Subcutaneous abdominal adipose tissue (tissue), 5 donors: ENCODE results near the gene SDK2.

Experiments used
- H3K27ac ChIP-seq: one replicate; pipeline ENCODE4 v1.7.0; 2013; ENCODE audit warnings: low read depth, mild to moderate bottlenecking, inconsistent platforms, low read length, moderate library complexity
- H3K27me3 ChIP-seq, 5 donors: one replicate each; pipeline ENCODE4 v1.7.0; 2013; ENCODE audit warnings: low read length in 5 of 5, inconsistent platforms in 1 of 5; ENCODE audit not compliant: control insufficient read depth in 5 of 5, insufficient read depth in 4 of 5
- H3K36me3 ChIP-seq, 5 donors: one replicate each; pipeline ENCODE4 v1.7.0; 2013; ENCODE audit warnings: low read length in 5 of 5; ENCODE audit not compliant: control insufficient read depth in 5 of 5, insufficient read depth in 5 of 5
- H3K4me1 ChIP-seq, 5 donors: one replicate each; pipeline ENCODE4 v1.7.0; 2013; ENCODE audit warnings: low read length in 5 of 5, mild to moderate bottlenecking in 3 of 5, moderate library complexity in 1 of 5; ENCODE audit not compliant: control insufficient read depth in 5 of 5, insufficient read depth in 5 of 5
- H3K4me3 ChIP-seq, 5 donors: one replicate each; pipeline ENCODE4 v1.7.0; 2013; ENCODE audit warnings: low read length in 5 of 5, low read depth in 1 of 5
- H3K9ac ChIP-seq, 5 donors: one replicate each; pipeline ENCODE4 v1.7.0; 2013; ENCODE audit warnings: low read length in 5 of 5, mild to moderate bottlenecking in 4 of 5, moderate library complexity in 3 of 5
- H3K9me3 ChIP-seq, 5 donors: one replicate each; pipeline ENCODE4 v1.7.0; 2013; ENCODE audit warnings: low read length in 5 of 5; ENCODE audit not compliant: control insufficient read depth in 5 of 5
- donor health status: healthy.
- donor health status: healthy.
- donor health status: healthy.
- donor health status: healthy.
- donor health status: healthy.

SDK2 gene, protein sequence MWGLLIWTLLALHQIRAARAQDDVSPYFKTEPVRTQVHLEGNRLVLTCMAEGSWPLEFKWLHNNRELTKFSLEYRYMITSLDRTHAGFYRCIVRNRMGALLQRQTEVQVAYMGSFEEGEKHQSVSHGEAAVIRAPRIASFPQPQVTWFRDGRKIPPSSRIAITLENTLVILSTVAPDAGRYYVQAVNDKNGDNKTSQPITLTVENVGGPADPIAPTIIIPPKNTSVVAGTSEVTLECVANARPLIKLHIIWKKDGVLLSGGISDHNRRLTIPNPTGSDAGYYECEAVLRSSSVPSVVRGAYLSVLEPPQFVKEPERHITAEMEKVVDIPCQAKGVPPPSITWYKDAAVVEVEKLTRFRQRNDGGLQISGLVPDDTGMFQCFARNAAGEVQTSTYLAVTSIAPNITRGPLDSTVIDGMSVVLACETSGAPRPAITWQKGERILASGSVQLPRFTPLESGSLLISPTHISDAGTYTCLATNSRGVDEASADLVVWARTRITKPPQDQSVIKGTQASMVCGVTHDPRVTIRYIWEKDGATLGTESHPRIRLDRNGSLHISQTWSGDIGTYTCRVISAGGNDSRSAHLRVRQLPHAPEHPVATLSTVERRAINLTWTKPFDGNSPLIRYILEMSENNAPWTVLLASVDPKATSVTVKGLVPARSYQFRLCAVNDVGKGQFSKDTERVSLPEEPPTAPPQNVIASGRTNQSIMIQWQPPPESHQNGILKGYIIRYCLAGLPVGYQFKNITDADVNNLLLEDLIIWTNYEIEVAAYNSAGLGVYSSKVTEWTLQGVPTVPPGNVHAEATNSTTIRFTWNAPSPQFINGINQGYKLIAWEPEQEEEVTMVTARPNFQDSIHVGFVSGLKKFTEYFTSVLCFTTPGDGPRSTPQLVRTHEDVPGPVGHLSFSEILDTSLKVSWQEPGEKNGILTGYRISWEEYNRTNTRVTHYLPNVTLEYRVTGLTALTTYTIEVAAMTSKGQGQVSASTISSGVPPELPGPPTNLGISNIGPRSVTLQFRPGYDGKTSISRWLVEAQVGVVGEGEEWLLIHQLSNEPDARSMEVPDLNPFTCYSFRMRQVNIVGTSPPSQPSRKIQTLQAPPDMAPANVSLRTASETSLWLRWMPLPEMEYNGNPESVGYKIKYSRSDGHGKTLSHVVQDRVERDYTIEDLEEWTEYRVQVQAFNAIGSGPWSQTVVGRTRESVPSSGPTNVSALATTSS (N-terminal part only)

DNA sequence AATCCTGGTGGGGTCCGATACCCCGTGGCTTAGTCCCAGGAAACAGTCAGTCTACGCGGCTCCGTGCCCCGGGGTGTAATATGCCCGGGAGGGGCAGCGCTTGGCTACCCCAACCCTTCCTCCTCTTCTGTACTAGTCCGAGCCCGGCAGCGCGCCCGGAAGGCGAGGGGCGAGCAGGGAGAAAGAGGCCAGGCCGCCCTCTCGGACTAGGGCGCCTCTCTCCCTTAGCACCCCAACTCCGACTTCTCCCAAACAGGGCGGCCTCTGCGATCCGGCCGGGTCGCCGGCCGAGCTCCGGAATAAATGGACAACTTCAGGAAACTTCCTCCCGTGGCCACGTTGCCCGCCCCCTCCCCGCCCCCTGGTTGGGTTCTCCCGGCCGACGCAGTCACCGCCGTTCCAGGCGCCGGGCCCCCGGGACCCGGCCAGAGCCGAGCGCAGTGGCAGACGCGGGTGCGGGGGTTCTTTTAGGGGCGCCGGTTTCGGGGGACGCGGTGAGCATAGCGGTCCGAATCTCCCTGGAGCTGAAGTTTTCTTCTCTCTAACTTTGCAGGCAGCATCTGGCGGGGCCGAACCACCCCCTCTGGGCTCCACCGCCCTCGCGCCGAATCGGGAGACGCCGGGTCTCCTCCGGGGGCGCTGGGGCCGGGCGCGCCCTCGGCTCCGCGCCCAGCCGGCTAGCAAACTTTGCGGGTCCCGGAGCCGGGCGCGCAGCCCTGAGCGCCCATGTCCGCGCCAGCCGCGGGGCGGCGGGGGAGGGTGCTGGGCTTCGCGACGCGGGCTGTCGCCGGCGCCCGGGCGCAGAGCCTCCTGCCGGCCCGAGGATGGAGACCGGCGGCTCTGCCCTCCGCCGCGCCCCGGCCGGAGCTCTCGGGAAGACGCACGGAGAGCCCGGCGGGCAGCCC, at the start of gene SDK2:
Gene SDK2, minus strand, starts transcription at position 301 of the 905 bp plus-strand sequence. CDS start 357 bp downstream, outside the sequence.
- H3K36me3 ChIP-seq: no peaks in the 10 kb centered on the region
- no peak within 1 kb of the TSS for H3K27ac ChIP-seq
- H3K4me1 ChIP-seq: peaks cover 2 to 32% (median 24%) of the 10 kb centered on the region in 5 donors
- peaks cover 42 to 73% (median 63%) of the 10 kb centered on the region in 5 donors for H3K27me3 ChIP-seq
- H3K9ac ChIP-seq: peak within 1 kb of the TSS in 1 of 5 donors; percentile 30
- H3K9me3 ChIP-seq: no peaks in the 10 kb centered on the region
- peak within 1 kb of the TSS in 4 of 5 donors; percentile 6 to 47 (median 44) for H3K4me3 ChIP-seq

DNA sequence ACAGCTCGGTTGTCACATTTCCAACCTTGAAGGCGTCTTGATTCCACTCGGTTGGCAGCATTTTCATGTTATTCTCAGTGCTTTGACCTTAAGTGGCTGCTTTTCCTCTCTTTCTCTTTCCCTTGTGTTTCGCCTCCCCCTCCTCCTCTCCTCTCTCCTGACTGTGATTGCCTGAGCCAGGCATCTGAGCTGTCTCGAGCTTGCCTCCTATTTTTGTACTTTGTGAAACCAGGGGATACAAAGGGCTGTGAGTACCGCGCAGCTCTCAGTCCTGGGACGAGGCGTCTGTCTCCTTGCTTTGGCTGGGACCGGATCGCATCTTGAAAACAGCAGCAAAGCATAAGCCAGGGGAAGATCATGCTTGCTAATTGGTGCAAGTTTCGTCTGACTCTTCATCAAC, 48.8 kb upstream of the SDK2 start:
- Histone ChIP-seq H3K4me1 (no peaks in the 10 kb centered on the region), H3K9me3 (no peaks in the 10 kb centered on the region), H3K9ac (no peak overlapping the region), H3K36me3 (no peaks in the 10 kb centered on the region), H3K27ac (no peak overlapping the region), H3K27me3 (peaks cover 0 to 18% (median 5%) of the 10 kb centered on the region in 5 donors), H3K4me3 (no peak overlapping the region)

DNA sequence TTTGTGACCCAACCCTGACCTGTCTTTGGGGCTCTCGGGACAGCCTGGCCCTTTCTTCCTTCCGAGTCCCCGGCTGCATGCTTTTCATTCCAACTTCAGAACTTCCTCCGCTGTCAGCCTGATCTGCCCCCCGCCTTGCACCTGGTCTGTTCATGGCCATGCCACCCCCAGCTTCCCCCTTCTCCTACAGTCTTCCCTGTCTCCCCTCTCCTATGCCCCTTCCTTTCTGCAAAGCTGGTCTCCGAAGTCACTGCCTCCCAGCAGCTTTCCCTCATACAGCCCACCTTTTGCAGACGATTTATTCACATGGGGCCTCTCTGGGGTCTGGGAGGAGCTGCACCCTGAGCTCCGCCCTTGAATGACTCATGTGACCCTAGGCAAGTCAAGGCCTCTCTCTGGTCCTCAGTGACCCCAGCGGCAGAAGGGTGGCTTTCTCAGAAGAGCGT, 47.1 kb upstream of the SDK2 start:
- Histone ChIP-seq H3K27ac (no peak overlapping the region), H3K27me3 (peaks cover 0 to 18% (median 5%) of the 10 kb centered on the region in 5 donors), H3K4me3 (no peak overlapping the region), H3K9me3 (no peaks in the 10 kb centered on the region), H3K36me3 (no peaks in the 10 kb centered on the region), H3K9ac (no peak overlapping the region), H3K4me1 (no peaks in the 10 kb centered on the region)

DNA sequence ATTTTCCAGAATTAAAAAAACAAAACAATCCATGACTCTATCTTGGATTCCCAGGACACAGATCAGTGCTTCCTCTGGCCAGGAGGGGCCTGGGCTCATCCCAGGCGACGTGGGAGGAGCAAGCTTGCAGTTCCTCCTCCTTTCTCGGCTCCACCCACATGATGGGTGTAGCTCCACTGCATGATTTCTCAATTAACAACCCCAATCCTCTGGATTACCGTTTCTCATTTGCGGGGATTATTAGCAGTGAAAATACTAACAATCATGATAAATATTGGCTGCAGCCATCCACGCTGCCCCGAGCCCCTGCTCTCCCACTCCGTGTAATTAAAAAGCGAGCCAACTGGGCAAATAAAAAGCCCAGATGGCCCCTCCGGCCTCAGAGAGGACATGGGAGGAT, 46.4 kb upstream of the SDK2 start:
- H3K9me3 ChIP-seq: no peaks in the 10 kb centered on the region
- no peak overlapping the region for H3K9ac ChIP-seq
- peaks cover 0 to 16% (median 5%) of the 10 kb centered on the region in 5 donors for H3K27me3 ChIP-seq
- H3K36me3 ChIP-seq: no peaks in the 10 kb centered on the region
- H3K4me1 ChIP-seq: no peaks in the 10 kb centered on the region
- H3K27ac ChIP-seq: no peak overlapping the region
- H3K4me3 ChIP-seq: no peak overlapping the region

DNA sequence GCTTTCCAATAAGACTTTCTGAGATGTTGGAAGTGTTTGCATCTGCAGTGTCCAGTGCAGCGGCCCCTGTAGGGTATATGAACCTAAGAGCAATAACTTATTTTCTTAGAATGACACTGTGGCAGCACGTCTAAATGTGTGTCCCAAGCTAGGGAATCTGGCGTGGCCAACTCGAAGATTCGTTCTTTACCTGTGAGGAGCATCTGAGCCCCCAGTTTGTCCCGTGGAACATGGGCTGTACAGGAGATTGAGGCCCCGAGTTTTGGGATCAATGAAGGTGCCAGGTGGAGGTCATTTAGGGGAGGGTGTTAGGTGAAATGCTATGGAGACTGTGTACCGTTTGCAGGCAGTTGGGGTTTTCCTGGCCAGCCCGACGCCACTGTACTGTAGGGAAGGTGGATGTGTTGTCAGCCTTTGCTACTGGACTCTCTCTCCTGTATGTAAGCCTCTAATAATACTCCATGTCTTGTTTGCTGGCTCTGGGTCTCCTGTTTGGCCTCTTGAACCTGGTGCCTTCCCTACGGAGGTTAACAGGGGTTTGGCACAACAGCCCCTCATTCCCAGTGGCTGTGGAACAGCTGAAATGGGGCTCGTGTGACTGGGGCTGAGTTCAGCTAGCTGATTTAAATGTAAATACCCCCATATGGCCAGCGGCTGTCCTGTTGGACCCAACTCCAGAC, 45.5 kb upstream of the SDK2 start:
- H3K4me1 ChIP-seq: no peaks in the 10 kb centered on the region
- no peaks in the 10 kb centered on the region for H3K9me3 ChIP-seq
- no peak overlapping the region for H3K27ac ChIP-seq
- H3K36me3 ChIP-seq: no peaks in the 10 kb centered on the region
- H3K4me3 ChIP-seq: no peak overlapping the region
- H3K27me3 ChIP-seq: peaks cover 0 to 16% (median 5%) of the 10 kb centered on the region in 5 donors
- no peak overlapping the region for H3K9ac ChIP-seq

DNA sequence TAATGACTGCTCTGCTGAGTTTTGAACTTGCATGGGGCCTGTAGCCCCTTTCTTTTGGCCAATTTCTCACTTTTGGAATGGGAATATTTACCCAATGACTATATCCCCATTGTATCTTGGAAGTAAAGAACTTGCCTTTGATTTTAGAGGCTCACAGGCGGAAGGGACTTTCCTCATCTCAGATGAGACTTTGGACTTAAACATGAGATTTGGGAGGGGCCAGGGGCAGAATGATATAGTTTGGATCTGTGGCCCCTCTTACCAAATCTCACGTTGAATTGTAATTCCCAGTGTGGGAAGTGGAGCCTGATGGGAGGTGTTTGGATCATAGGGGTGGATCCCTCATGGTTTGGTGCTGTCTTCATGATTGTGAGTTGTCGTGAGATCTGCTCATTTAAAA, 42.7 kb upstream of the SDK2 start:
- H3K4me1 ChIP-seq: no peaks in the 10 kb centered on the region
- peaks cover 0 to 15% (median 5%) of the 10 kb centered on the region in 5 donors for H3K27me3 ChIP-seq
- no peak overlapping the region for H3K9ac ChIP-seq
- no peak overlapping the region for H3K27ac ChIP-seq
- H3K4me3 ChIP-seq: no peak overlapping the region
- H3K9me3 ChIP-seq: peaks cover 0 to 13% (median 3%) of the 10 kb centered on the region in 5 donors
- H3K36me3 ChIP-seq: no peaks in the 10 kb centered on the region

DNA sequence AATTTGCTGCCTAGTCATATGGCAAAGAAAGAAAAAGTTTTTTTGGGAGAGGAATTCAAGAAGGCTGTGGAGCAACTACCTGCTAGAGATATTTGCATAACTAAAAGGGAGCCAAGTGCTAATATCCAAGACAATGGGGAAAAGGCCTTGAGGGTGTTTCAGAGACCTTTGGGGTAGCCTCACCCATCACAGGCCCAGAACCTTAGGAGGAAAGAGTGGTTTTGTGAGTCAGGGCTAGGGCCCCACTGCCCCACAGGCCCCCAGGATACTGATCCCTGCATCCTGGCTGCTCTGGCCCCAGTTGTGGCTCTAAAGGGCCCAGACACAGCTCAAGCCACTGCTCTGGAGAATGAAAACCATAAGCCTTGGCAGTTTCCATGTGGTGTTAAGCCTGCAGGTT, 41.9 kb upstream of the SDK2 start:
- H3K36me3 ChIP-seq: no peaks in the 10 kb centered on the region
- peaks cover 4 to 21% (median 10%) of the 10 kb centered on the region in 5 donors for H3K9me3 ChIP-seq
- no peaks in the 10 kb centered on the region for H3K4me1 ChIP-seq
- H3K27ac ChIP-seq: no peak overlapping the region
- no peak overlapping the region for H3K9ac ChIP-seq
- H3K27me3 ChIP-seq: peaks cover 0 to 14% (median 5%) of the 10 kb centered on the region in 5 donors
- H3K4me3 ChIP-seq: no peak overlapping the region

DNA sequence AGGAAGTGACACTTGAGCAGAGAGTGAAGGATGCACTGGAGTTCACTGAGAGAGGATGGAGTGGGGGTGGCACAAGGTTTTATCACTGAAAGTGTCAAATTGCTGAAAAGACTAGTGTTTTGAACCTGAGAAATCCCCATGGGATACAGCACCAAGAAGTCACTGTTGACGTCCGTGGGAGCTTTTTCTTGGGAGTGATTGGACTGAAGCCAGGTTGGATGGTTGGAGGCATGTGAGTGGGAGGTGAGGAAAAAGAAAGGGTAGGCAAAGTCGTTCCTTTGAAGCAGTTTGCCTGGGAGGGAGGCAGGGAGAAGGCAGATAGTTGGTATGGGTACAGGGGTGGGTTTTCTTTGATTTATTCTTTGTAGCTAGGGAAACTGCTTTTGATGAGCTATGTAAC, 39.9 kb upstream of the SDK2 start:
- H3K36me3 ChIP-seq: no peaks in the 10 kb centered on the region
- peaks cover 0 to 10% (median 3%) of the 10 kb centered on the region in 5 donors for H3K27me3 ChIP-seq
- no peaks in the 10 kb centered on the region for H3K4me1 ChIP-seq
- H3K9me3 ChIP-seq: peaks cover 4 to 21% (median 10%) of the 10 kb centered on the region in 5 donors
- no peak overlapping the region for H3K9ac ChIP-seq
- H3K27ac ChIP-seq: no peak overlapping the region
- no peak overlapping the region for H3K4me3 ChIP-seq
